K562 (cell line): Measurements from ENCODE around the gene CSNK1G3.

ENCODE experiments used
- BHLHE40 ChIP-seq: IDR thresholded peaks from 2 replicates; pipeline ENCODE4 v1.6.1; 2011; ENCODE audit warnings: low read length, improper control_type of control experiment
- ETV1 ChIP-seq: fragments of 450-650 bp; conservative IDR thresholded peaks from 2 replicates; pipeline ENCODE4 v1.6.1; 2016; ENCODE audit warnings: missing genetic modification characterization, control low read depth, low read depth, missing compliant biosample characterization
- EZH2 ChIP-seq: IDR thresholded peaks from 2 replicates; pipeline ENCODE4 v1.6.1; 2012; ENCODE audit warnings: low read depth, mild to moderate bottlenecking, inconsistent platforms, low read length, borderline replicate concordance
- FOXA3 ChIP-seq, 2 experiments: fragments of 450-650 bp in 1 of 2; sonication (generic) in 1 of 2; formaldehyde crosslinking; IDR thresholded peaks in 1 of 2; conservative IDR thresholded peaks in 1 of 2; 2 replicates each; pipeline versions ENCODE4 v1.4.0 to v1.8.0; 2020 to 2022; ENCODE audit warnings: mild to moderate bottlenecking in 2 of 2, missing genetic modification reagents in 1 of 2
- FUS ChIP-seq: fragments of 200-400 bp; formaldehyde crosslinking; optimal IDR thresholded peaks from 2 replicates; pipeline ENCODE3; 2017; ENCODE audit warnings: low read depth, low read length
- HDAC2 ChIP-seq: fragments of 450-650 bp; IDR thresholded peaks from 2 replicates; pipeline ENCODE4 v1.6.1; 2016; ENCODE audit warnings: mild to moderate bottlenecking
- SIN3A ChIP-seq, 2 experiments: fragments of 150-350 bp in 1 of 2; IDR thresholded peaks; 2 replicates each; pipeline ENCODE4 v1.6.1; 2011 to 2016; ENCODE audit warnings: borderline replicate concordance in 2 of 2, low read depth in 2 of 2, low read length in 2 of 2, mild to moderate bottlenecking in 2 of 2, moderate library complexity in 2 of 2; ENCODE audit not compliant: control insufficient read depth in 1 of 2
- ZFP36 ChIP-seq: fragments of 150-350 bp; IDR thresholded peaks from 2 replicates; pipeline ENCODE4 v1.6.1; 2018; ENCODE audit warnings: low read length, low read depth; ENCODE audit not compliant: partially characterized antibody

DNA sequence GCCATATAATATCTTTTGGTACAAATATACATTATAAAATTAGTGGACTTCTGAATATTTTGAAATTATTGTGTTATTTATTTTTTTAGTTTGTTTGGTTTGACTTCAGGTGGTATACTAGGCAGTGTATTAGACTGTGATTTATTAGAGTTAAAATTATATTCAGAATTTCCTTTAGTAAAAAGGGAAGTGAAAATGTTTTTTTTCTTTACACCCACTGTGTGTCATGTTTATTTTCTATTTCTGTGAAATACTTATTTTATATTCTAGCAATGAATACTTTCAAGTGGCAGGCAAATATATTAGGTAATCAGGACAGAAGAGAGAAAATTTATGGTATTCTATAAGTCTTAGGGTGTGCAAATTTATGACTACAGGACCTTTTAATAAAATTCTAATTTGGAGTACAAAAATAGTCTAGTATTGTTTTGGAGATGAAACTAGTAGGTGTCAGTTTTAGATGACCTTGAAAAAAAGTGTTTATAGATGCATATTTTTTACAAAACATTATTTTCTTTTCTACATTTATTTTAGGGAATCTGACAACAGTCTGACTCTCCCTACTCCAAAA, 8.8 kb downstream of the CSNK1G3 start:
- TF ChIP-seq BHLHE40 (no peak), ZFP36 (no peak), EZH2 (no peak), SIN3A (IDR thresholded peaks at IDR 0.05; ENCODE audit: borderline replicate concordance in 2 of 2, control insufficient read depth in 1 of 2, low read depth in 2 of 2, low read length in 2 of 2) (no peak), ETV1 (tag) (no peak), HDAC2 (no peak), FUS (no peak), FOXA3 (CRISPR knock-in tag; conservative IDR thresholded peaks at IDR 0.05 in 1 of 2, IDR thresholded peaks at IDR 0.05 in 1 of 2) (no peak)
